ENCODE measurements around the gene CSNK2A3. TPM values are rescaled to one million over a fixed set of nuclear protein-coding genes. Genes with fewer than 3 reads are reported as not detected.

CSNK2A3 gene
- total RNA-seq, 1 experiment from 2014 or later = 2.3 TPM

DNA sequence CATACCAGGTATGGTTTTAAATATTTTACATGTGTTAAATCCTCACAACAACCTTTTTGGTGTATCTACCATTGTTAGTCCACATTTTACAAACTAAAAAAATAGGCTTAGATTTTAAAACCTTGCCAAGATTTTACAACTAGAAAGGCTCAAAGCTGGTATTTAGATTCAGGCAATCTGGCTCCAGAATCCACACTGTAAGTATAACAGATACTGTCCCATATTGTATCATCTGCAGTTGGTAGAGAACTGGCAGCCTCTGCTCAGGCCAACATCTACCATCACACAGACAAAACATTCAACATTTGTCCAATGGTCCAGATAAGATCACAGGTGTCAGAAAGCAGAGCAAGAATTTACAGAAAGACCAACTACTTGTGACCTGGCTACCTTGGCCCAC lies 30.9 kb downstream of the CSNK2A3 start:
- intact Hi-C loops (cut with micrococcal nuclease) = no loop called here
- BruUV-seq (replicated peaks) = no TSS peak

DNA sequence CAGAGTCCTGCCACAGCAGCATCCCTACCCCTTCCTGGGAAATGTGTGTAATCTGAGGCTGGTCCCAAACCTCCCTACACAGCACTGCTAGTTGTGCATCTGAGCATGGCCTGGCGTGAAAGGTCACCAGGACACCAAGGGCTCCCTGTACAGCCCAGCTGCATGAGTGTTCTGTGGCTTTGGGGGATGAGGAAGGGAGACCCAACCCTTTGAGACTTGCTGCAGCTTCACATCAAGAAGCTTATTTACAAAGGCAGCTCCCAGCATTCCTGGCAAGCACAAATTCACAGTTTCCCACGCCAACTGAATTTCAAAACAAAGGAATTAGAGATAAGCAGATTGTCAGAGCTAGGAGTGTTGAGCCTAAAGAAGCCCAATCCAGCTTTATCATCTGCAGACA lies 32.2 kb downstream of the CSNK2A3 start:
- DNase-seq (no peak), ATAC-seq (no peak)
- Histone ChIP-seq H2AFZ (ENCODE audit: low read length) (no peak overlapping the region), H3K36me3 (ENCODE audit: low read depth, low read length) (no peaks in the 10 kb centered on the region), H3K9me3 (ENCODE audit: low read length) (no peaks in the 10 kb centered on the region), H4K20me1 (ENCODE audit: low read length) (no peaks in the 10 kb centered on the region), H3K9me2 (replicated peaks; ENCODE audit: low read length) (no peaks in the 10 kb centered on the region), H3K4me3 (ENCODE audit: low read length) (no peak overlapping the region), H3K79me2 (ENCODE audit: low read length) (no peaks in the 10 kb centered on the region), H3K27ac (ENCODE audit: low read length) (no peak overlapping the region), H3K4me2 (ENCODE audit: low read length) (no peak overlapping the region), H3F3A (ENCODE audit: low read length, unreplicated experiment) (no peaks in the 10 kb centered on the region), H3K9ac (ENCODE audit: low read length) (no peak overlapping the region), H3K4me1 (ENCODE audit: insufficient read depth, low read length) (no peaks in the 10 kb centered on the region), H3K27me3 (ENCODE audit: low read length) (no peaks in the 10 kb centered on the region)
- BruUV-seq (replicated peaks) = no TSS peak
- intact Hi-C loops (cut with micrococcal nuclease) = no loop called here
- POLR2A ChIA-PET (ENCODE audit: unreplicated experiment) = no interaction called here
- TF ChIP-seq EZH2 (IDR thresholded peaks at IDR 0.05; ENCODE audit: low read length, unreplicated experiment) (no peak), EZH2phosphoT487 (IDR thresholded peaks at IDR 0.05; ENCODE audit: borderline replicate concordance, low read length) (no peak)
- TF ChIP-seq, protein P1, sequence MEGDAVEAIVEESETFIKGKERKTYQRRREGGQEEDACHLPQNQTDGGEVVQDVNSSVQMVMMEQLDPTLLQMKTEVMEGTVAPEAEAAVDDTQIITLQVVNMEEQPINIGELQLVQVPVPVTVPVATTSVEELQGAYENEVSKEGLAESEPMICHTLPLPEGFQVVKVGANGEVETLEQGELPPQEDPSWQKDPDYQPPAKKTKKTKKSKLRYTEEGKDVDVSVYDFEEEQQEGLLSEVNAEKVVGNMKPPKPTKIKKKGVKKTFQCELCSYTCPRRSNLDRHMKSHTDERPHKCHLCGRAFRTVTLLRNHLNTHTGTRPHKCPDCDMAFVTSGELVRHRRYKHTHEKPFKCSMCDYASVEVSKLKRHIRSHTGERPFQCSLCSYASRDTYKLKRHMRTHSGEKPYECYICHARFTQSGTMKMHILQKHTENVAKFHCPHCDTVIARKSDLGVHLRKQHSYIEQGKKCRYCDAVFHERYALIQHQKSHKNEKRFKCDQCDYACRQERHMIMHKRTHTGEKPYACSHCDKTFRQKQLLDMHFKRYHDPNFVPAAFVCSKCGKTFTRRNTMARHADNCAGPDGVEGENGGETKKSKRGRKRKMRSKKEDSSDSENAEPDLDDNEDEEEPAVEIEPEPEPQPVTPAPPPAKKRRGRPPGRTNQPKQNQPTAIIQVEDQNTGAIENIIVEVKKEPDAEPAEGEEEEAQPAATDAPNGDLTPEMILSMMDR (conservative IDR thresholded peaks at IDR 0.05; ENCODE audit: low read depth, low read length) = no peak
- CTCF ChIA-PET = no interaction called here

More for the DNA sequence above, 30.9 kb downstream of the CSNK2A3 start:
- no peaks in the 10 kb centered on the region for H3K4me1 ChIP-seq (ENCODE audit: insufficient read depth, low read length)
- POLR2A ChIA-PET (ENCODE audit: unreplicated experiment) = no interaction called here
- no peak overlapping the region for H3K4me3 ChIP-seq (ENCODE audit: low read length)
- TF ChIP-seq, protein P1 (conservative IDR thresholded peaks at IDR 0.05; ENCODE audit: low read depth, low read length) = no peak
- no peak for TF ChIP-seq EZH2 (IDR thresholded peaks at IDR 0.05; ENCODE audit: low read length, unreplicated experiment)
- TF ChIP-seq EZH2phosphoT487 (IDR thresholded peaks at IDR 0.05; ENCODE audit: borderline replicate concordance, low read length) = no peak
- no peaks in the 10 kb centered on the region for H4K20me1 ChIP-seq (ENCODE audit: low read length)
- no peaks in the 10 kb centered on the region for H3F3A ChIP-seq (ENCODE audit: low read length, unreplicated experiment)
- H3K4me2 ChIP-seq (ENCODE audit: low read length) = no peak overlapping the region
- H3K9me2 ChIP-seq (replicated peaks; ENCODE audit: low read length) = no peaks in the 10 kb centered on the region
- H3K27me3 ChIP-seq (ENCODE audit: low read length) = no peaks in the 10 kb centered on the region
- CTCF ChIA-PET = no interaction called here
- no peaks in the 10 kb centered on the region for H3K9me3 ChIP-seq (ENCODE audit: low read length)
- no peak overlapping the region for H3K27ac ChIP-seq (ENCODE audit: low read length)
- H3K79me2 ChIP-seq (ENCODE audit: low read length) = no peaks in the 10 kb centered on the region
- ATAC-seq (no peak), DNase-seq (no peak)
- H3K36me3 ChIP-seq (ENCODE audit: low read depth, low read length) = no peaks in the 10 kb centered on the region
- no peak overlapping the region for H2AFZ ChIP-seq (ENCODE audit: low read length)
- no peak overlapping the region for H3K9ac ChIP-seq (ENCODE audit: low read length)

DNA sequence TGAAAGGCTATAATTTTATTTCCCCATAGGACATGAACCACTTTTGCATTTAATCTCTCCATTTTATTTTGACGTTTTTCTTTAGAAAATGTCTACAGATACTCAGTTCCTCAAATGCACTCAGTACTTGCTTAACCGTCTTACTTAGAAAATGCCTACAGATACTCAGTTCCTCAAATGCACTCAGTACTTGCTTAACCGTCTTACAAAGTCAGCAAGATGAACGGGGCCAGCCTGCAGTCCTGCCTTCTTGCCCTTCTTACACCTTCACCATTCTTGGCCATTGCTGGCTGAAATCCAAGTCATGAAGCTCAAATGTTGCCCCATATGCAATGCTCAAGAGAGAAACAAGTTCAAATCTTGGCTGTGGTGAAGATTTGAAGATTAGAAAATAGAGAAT lies 34.1 kb downstream of the CSNK2A3 start:
- Histone ChIP-seq H3K27ac (ENCODE audit: low read length) (no peak overlapping the region), H3K36me3 (ENCODE audit: low read depth, low read length) (no peaks in the 10 kb centered on the region), H3K4me1 (ENCODE audit: insufficient read depth, low read length) (peaks cover 2% of the 10 kb centered on the region; the same call in 1 of the 2 replicates), H3K79me2 (ENCODE audit: low read length) (no peaks in the 10 kb centered on the region), H3K9me2 (replicated peaks; ENCODE audit: low read length) (no peaks in the 10 kb centered on the region), H3K4me2 (ENCODE audit: low read length) (no peak overlapping the region), H2AFZ (ENCODE audit: low read length) (no peak overlapping the region), H4K20me1 (ENCODE audit: low read length) (no peaks in the 10 kb centered on the region), H3F3A (ENCODE audit: low read length, unreplicated experiment) (no peaks in the 10 kb centered on the region), H3K27me3 (ENCODE audit: low read length) (no peaks in the 10 kb centered on the region), H3K4me3 (ENCODE audit: low read length) (no peak overlapping the region), H3K9me3 (ENCODE audit: low read length) (no peaks in the 10 kb centered on the region), H3K9ac (ENCODE audit: low read length) (no peak overlapping the region)
- ChIA-PET POLR2A (ENCODE audit: unreplicated experiment) (interaction anchor here (0.6 kb wide), 1 partner anchor 303 kb away, joined by 3 read pairs; the partner anchor contains the start of gene GALNT18), CTCF (no interaction called here)
- DNase-seq (no peak), ATAC-seq (no peak)
- no TSS peak for BruUV-seq (replicated peaks)
- intact Hi-C loops (cut with micrococcal nuclease) = no loop called here
- no peak for TF ChIP-seq EZH2 (IDR thresholded peaks at IDR 0.05; ENCODE audit: low read length, unreplicated experiment)
- TF ChIP-seq, protein P1 (conservative IDR thresholded peaks at IDR 0.05; ENCODE audit: low read depth, low read length) = no peak
- no peak for TF ChIP-seq EZH2phosphoT487 (IDR thresholded peaks at IDR 0.05; ENCODE audit: borderline replicate concordance, low read length)
